Hematopoietic multipotent progenitor cell treated with erythropoietin and hydrocortisone succinate and interleukin-3 and kit ligand, for 6 days (in vitro differentiated cells): ENCODE results near the gene CCDC136.

Source experiments
- DNase-seq: peaks from one replicate; pipeline ENCODE4 v3.0.0-alpha.2; 2015

CCDC136 gene

GRCh38 chr7:128807191-128807590 lies 15.4 kb downstream of the CCDC136 start:
- no peak for DNase-seq

DNA sequence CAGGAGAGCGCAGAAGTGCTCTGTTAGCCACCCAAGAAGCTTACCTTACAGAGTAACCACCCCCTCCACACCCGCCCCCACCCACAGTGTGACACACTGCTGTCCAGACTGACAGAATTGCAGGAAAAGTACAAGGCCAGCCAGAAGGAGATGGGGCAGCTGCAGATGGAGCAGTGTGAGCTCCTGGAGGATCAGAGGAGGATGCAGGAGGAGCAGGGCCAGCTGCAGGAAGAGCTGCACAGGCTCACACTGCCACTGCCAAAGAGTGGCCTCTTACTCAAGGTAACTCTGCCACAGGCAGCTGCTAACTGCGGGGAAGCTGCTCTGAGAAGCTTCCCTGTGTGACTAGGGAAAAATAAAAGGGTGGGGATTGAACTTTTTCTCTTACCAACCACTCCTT lies 17.6 kb downstream of the CCDC136 start:
- DNase-seq: no peak

DNA sequence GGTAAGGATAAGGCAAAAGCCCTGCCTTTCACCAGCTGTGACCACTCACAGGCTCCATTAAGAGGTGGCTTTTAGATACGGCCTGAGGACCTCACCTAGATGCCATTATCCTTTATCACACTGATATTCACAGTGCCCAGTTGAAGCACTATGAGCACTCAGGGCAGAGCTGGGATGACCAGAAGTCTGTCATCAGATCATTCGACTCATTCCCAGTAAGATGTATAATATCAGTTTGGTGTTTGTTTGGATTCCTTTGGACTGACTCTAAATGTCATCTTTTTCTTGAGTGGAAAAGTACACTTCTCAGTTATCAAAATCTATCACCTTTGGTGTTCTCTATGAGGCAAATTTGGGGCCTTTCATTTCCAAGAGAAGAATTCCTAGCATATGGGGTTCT lies 18.7 kb downstream of the CCDC136 start:
- DNase-seq: no peak

DNA sequence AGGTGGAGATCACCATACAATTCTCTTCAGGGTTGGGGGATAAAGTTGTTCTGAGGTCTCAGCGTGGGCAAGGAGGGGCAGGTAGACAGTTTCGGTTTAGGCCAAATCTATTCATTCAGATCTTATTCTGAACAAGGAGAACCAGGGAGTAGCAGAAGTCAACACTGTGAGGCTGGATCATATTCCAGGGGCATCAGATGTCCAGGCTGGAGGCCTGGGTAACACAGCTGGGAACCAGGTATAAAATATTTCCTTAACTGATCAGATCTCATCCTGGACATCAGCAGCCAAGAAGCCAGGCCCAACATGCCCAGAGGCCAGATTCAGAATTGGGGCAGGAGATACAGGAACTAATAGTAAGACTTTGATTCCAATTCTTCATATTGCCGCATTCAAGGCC lies 19.2 kb downstream of the CCDC136 start:
- DNase-seq: no peak

DNA sequence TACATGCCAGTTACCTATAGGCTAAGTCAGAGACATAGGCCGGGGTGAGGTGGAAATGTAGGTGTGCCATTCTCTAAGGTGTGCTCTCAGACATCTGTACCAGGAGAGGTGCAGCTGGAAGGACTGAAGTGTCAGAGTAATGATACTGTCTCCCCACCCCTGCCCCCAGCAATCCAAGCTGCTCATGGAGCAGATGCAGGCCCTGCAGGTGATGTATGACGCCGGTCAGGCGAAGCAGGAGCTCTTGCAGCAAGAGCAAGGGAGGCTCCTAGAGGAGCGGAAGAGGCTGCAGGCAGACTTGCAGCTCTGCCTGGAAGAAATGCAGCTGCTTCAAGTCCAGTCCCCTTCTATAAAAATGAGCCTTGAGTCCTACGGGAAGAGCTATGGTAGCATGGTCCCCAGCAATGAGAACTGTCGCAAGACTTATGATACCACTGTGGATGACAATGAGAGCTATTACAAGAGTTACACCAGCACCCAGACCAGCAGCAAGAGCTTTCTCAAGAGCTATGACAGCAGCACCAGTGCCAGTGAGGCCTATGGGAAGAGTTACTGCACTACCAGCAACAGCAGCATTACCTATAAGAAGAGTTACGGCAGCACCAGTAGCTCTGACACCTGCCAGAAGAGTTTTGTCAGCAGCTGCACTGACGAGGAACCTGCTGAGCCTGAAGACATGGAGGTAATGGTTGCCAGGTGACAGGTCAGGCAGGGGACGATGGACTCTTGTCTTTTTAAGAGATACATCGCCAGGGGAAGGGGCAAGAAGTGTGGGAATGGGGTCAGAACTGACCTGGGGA lies 20.1 kb downstream of the CCDC136 start:
- no peak for DNase-seq

GRCh38 chr7:128812514-128813168 lies 20.9 kb downstream of the CCDC136 start:
- peak; percentile 69 for DNase-seq

DNA sequence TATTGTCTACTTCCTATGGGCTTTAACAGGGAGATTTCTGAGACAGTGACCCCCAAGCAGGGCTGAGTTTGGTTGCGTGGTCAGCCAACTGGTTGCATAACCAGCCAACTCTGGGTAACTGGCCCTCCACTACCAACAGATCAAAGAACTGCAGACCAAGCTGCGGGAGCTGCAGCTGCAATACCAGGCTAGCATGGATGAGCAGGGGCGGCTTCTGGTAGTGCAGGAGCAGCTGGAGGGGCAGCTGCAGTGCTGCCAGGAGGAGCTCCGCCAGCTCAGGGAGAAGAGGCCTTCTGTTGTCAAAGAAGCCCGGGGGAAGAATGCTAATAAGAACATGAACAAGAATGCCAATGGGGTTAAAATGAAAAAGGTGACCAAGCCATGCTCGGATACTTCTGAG lies 22.7 kb downstream of the CCDC136 start:
- DNase-seq: no peak

DNA sequence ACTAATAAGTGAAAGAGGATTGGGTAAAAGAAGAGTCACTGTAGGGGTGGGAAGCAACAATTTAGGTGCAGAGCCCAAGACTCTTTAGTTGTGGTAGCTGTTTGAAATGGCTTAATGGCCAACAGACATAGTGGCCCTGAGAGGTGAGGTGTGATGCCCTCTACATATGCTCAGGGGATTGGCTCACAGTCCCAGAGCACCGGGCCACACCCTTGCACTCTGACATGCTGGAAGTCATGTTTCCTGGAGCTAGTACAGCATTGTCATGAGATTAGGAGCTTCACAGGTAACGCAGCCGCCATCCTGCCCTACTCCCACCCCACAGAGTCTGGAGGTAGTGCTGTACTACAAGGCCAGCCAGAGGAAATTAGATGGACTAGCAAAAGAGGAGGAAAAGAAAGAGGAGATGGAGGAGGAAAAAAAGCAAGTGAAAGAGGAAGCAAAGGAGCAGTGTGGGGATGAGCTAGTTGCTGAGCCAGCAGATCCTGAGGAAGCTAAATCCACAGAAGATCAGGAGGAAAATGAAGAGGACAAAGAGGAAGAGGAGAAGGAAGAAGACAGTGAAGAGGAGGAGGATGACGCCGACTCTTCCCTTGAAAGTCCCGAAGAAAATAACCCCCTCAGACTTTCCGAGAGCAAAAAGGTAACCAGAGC lies 23.6 kb downstream of the CCDC136 start:
- DNase-seq: no peak

- DNase-seq: no peak
Observed at GRCh38 chr7:128818694-128819093, 26.9 kb downstream of the CCDC136 start.

GRCh38 chr7:128821724-128822123 lies 30.0 kb downstream of the CCDC136 start:
- no peak for DNase-seq

GRCh38 chr7:128826512-128826911 lies 34.7 kb downstream of the CCDC136 start:
- DNase-seq: no peak

DNA sequence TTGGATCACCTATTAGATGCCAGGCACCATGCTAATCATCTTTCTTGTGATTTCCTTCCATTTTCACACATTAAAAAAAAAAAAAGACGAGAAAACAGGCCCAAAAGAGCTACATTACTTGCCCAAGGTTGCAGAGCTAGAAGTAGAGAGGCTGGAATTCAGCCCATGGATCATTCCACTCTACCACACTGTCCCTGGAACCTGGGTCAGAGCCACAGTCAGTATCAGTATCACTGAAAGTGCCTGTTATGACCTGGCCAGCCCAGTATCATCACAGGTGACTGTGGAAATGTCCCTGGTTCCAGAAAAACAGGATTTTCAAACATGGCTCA lies 35.1 kb downstream of the CCDC136 start:
- no peak for DNase-seq

DNA sequence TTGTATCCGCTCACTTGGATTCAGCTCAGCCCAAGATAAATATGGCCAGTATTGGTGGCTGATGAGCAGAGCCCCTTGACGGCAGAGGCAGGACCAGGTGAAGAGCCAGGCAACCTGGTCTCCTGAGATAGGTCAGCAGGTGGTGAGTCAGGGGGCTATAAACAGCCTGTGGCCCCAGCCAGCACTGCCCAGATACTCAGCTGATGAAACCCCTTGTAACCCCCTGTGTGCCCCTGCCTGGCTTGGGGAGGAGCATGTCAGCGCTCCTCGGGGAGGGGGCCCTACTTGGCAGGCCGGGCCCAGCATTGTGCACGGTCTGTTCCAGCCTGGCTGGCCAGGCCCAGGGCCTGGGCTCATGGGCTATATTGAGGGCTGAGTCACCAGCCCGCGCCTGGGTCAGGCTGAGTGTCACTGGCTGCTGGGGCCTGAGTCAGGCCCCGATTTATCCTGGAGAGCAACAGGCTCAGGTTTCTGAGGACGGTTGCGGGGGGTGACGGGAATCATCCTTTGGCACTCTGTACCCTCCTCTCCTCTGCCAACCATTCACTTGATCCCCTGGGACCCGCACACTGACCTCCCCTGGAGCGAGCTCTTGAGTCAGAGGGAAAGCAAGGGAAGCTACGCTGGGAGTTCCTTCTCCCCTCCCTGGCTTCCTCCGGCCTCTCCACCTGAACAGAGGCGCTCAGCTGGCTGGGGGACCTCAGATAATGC lies 35.6 kb downstream of the CCDC136 start:
- DNase-seq: no peak

- DNase-seq: no peak
Observed at GRCh38 chr7:128827971-128828711, 36.4 kb downstream of the CCDC136 start.

DNA sequence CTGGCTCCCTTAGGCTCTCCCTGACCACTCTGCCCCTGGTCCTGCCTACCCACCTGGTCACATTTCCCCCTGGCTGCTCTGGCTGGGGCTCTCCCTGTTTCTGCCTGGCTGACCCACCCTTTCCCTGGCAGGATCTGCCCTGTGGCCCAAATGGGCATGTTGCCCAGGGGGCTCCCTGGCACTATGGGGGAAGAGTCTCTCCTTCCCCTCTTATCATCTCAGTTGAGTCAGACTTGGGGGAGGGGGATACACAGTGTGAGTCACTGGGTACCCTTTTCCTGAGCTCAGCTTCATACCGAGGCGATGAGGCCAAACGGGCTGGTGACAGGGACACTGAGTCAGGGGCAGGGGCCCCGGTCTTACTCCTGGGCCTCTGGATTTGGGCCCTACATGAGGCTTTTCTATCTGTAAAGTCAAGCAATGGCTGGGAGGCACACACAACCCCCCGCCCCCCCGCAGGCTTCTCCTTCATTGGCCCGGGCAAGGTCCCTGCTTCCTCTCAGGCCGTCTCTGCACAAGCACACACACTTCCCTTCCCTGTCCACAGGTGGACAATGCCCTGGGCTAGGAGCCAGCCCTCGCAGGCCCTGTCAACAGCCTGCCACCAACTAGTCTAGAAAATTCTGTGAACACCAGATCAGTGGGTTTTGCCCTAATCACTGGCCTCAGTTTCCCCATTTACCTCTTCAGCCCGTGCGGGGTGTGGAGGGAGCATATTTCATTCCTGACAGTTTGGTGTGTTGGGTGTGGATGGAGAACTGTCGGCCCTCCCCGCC lies 37.8 kb downstream of the CCDC136 start:
- no peak for DNase-seq

GRCh38 chr7:128830231-128831177 lies 38.7 kb downstream of the CCDC136 start, which contains the start of gene FLNC:
Gene FLNC, plus strand, starts transcription at chr7:128830406. Its CDS starts 232 bp downstream, at chr7:128830638.
- DNase-seq: peak; percentile 47

- peak; percentile 20 for DNase-seq
Observed at GRCh38 chr7:128831178-128831993, 39.6 kb downstream of the CCDC136 start.

DNA sequence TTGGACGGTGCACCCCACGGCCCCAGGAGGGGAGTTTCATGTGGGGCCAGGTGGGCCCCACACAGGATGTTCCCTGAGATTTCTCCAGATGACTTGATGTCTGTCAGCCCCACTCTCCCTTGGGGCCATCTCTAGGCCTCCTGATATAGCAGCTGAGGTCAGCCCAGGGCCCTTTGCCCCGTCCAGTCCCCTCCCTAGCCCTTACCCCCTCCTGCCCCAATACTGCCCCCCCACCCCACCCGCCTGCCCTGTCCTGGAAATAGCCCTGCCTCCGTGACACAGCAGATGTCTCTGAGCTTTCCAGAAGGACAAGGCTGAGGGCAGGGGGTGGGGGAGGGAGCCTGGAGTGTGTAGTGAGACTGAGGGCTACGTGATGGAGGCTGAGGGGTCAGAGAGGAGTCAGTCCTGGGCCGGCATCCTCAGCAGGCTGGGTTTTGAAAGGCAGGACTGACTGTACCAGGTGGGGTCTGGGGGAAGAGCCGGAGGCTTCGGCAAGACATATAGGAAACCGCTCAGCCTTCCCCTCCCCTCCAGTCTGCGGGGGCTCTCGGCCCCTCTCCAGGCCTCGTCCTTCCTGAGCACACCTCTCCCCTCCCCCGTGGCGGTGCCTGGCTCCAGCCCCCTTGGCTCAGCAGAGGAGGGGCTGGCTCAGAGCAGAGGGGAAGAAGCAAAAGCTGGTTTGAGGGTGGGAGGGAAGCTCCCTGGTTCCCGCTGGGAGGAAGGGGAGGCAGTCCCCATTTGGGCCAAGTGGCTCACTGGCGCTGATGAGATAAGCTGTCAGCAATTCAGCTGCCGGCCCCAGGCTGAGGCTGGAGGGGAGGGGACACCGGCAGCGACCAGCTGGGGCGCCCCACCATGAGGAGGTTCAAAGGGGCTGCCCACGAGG lies 40.5 kb downstream of the CCDC136 start:
- DNase-seq: peak; percentile 26

DNA sequence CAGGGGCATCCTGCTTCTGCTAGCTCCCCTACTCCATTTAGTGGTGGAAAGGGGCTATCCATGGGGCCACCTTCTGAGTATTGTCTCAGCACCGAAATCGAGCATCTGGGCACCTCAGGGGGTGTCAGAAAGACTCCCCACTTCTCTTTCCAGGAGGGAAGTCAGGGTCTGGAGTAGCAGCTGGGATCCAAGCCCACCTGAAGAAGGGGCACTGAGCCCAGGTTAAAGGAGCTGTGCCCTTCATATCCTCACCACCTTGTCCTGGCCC lies 41.0 kb downstream of the CCDC136 start:
- no peak for DNase-seq
